Lung (tissue), 12 donors: ENCODE data around the gene ARHGAP1. TPM values are rescaled to one million over a fixed set of nuclear protein-coding genes. Genes with fewer than 3 reads are reported as not detected.

Experiments
- ATAC-seq: fragments of 200-7000 bp; cut with Tn5 transposase; one replicate; pipeline ENCODE4 v1.9.1; 2020; ENCODE audit warnings: moderate number of reproducible peaks; ENCODE audit not compliant: insufficient read depth, low FRiP score
- DNase-seq, 3 donors: peaks; one replicate each; pipeline ENCODE4 v3.0.0-alpha.2; 2013 to 2017
- H3K27ac ChIP-seq, 2 donors: one replicate each; pipeline ENCODE4 v1.5.1; 2013; ENCODE audit warnings: mild to moderate bottlenecking in 2 of 2, moderate library complexity in 2 of 2, control low read depth in 1 of 2, inconsistent platforms in 1 of 2, low read depth in 1 of 2, low read length in 1 of 2
- H3K27me3 ChIP-seq, 3 donors: one replicate each; pipeline ENCODE4 v1.5.1; 2013; ENCODE audit warnings: low read length in 2 of 3; ENCODE audit not compliant: control insufficient read depth in 3 of 3, insufficient read depth in 3 of 3
- H3K36me3 ChIP-seq, 4 donors: one replicate each; pipeline ENCODE4 v1.5.1; 2013; ENCODE audit warnings: low read length in 4 of 4, mild to moderate bottlenecking in 1 of 4, moderate library complexity in 1 of 4; ENCODE audit not compliant: control insufficient read depth in 4 of 4, insufficient read depth in 4 of 4
- H3K4me1 ChIP-seq, 5 donors: one replicate each; pipeline ENCODE4 v1.5.1; 2013; ENCODE audit warnings: low read length in 5 of 5, mild to moderate bottlenecking in 2 of 5, moderate library complexity in 1 of 5; ENCODE audit not compliant: control insufficient read depth in 5 of 5, insufficient read depth in 5 of 5
- H3K4me3 ChIP-seq: one replicate; pipeline ENCODE4 v1.5.1; 2013; ENCODE audit warnings: mild to moderate bottlenecking, control low read depth, moderate library complexity
- H3K9ac ChIP-seq, 2 donors: one replicate each; pipeline ENCODE4 v1.5.1; 2013; ENCODE audit warnings: low read length in 2 of 2, control low read depth in 1 of 2; ENCODE audit not compliant: insufficient read depth in 1 of 2
- H3K9me3 ChIP-seq, 4 donors: one replicate each; pipeline ENCODE4 v1.5.1; 2013; ENCODE audit warnings: low read length in 3 of 4, mild to moderate bottlenecking in 1 of 4, moderate library complexity in 1 of 4; ENCODE audit not compliant: control insufficient read depth in 4 of 4, insufficient read depth in 3 of 4
- WGBS, 2 donors: extraction: QIAGEN DNeasy Blood & Tissue Kit; methylation state at CpG; one replicate each; pipeline ENCODE4 v1.1.7; 2013; 5-methylcytosine and 5-hydroxymethylcytosine counted together
- polyA plus RNA-seq, 2 donors: library from polyadenylated mRNA; stranded (reverse); fragments of 200-250 nt; gene quantifications; one replicate each; pipeline ENCODE4 v1.2.1, GENCODE V29; 2013
- total RNA-seq, 2 donors: library from RNA; depleted of rRNA in 1 of 2; stranded (reverse); fragments of >200 nt in 1 of 2; gene quantifications; one replicate each; pipeline ENCODE4 v1.2.1, GENCODE V29; 2014 to 2021
- TF ChIP-seq, protein P1 (sequence below): IDR thresholded peaks from 2 replicates; pipeline ENCODE4 v1.5.1; 2012; ENCODE audit warnings: mild to moderate bottlenecking; ENCODE audit errors: control extremely low read depth, extremely low read depth
- donor health status: control.
- donor health status: control.
- donor health status: Bipolar disorder and iron deficiency.
- donor health status: healthy.
- donor health status: DM: yes; HTN: yes; CAD: no.

Gene ARHGAP1
- total and polyA plus RNA-seq, 4 donors, result 23.3 to 87.9 (median 36.6) TPM

DNA sequence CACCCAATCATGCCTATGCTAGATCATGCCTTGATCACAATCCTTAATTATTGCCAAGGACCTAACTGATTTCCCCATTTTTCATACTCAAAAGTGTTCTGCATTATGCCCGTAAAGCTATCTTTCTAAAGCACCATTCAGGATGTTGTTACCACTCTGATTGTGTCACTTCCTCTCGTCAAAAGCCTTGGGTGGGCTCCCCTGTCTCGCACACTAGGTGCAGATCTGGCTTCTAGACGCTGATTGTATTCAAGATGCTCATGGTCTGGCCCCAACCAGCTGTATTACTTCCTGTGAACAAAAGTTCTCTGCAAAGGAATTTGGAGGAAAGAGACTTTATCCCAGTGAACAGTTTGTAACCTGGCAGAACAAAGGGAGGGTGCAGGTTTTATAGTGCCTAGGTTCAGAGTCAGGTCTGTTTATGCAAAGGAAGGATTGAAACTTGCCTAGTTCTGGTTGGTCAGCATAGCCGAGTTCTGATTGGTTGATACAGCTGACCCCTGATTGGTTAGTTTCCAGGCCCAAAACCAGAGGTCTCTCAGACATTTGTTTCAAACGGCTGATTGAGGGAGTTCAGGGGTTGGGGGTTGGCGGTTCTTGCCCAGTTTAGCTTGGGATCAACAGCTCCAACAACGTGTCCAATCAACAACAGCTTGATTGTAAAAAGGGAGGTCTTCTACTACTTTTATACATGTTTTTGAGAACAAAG lies 57.6 kb downstream of the ARHGAP1 start:
- ATAC-seq, result no peak
- H3K36me3 ChIP-seq, result peaks cover 18 to 25% (median 20%) of the 10 kb centered on the region in 4 donors

DNA sequence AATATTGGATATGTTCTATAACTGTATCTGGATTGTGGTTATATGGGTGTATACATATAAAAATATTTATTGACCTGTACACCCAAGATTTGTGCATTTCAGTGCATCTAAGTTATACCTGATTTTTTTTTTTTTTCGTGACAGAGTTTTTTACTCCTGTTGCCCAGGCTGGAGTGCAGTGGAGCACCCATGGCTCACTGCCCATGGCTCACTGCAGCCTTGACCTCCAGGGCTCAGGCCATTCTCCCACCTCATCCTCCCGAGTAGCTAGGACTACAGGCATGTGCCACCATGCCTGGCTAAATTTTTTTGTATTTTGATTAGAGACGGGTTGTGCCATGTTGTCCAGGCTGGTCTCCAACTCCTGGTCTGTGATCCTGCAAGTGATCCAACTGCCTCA lies 58.8 kb downstream of the ARHGAP1 start:
- no peak overlapping the region for H3K27ac ChIP-seq
- no peak for ATAC-seq
- no peak for DNase-seq
- TF ChIP-seq, protein P1, sequence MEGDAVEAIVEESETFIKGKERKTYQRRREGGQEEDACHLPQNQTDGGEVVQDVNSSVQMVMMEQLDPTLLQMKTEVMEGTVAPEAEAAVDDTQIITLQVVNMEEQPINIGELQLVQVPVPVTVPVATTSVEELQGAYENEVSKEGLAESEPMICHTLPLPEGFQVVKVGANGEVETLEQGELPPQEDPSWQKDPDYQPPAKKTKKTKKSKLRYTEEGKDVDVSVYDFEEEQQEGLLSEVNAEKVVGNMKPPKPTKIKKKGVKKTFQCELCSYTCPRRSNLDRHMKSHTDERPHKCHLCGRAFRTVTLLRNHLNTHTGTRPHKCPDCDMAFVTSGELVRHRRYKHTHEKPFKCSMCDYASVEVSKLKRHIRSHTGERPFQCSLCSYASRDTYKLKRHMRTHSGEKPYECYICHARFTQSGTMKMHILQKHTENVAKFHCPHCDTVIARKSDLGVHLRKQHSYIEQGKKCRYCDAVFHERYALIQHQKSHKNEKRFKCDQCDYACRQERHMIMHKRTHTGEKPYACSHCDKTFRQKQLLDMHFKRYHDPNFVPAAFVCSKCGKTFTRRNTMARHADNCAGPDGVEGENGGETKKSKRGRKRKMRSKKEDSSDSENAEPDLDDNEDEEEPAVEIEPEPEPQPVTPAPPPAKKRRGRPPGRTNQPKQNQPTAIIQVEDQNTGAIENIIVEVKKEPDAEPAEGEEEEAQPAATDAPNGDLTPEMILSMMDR, result no peak
- no peaks in the 10 kb centered on the region for H3K27me3 ChIP-seq
- no peak overlapping the region for H3K9ac ChIP-seq
- no peak overlapping the region for H3K4me3 ChIP-seq
- H3K4me1 ChIP-seq, result peaks cover 0 to 1% (median 0%) of the 10 kb centered on the region in 5 donors
- WGBS, 2 donors, result 89% methylated on average over 3 of the region's 3 CpGs
- peaks cover 12 to 21% (median 17%) of the 10 kb centered on the region in 4 donors for H3K36me3 ChIP-seq
- H3K9me3 ChIP-seq, result no peaks in the 10 kb centered on the region

More for the DNA sequence above, 57.6 kb downstream of the ARHGAP1 start:
- no peaks in the 10 kb centered on the region for H3K27me3 ChIP-seq
- DNase-seq, result no peak
- no peak overlapping the region for H3K4me3 ChIP-seq
- H3K9ac ChIP-seq, result no peak overlapping the region
- TF ChIP-seq, protein P1, result no peak
- peaks cover 0 to 1% (median 0%) of the 10 kb centered on the region in 5 donors for H3K4me1 ChIP-seq
- no peaks in the 10 kb centered on the region for H3K9me3 ChIP-seq
- 69 to 91% methylated on average over 8 of the region's 8 CpGs for whole genome bisulfite sequencing, 2 donors
- no peak overlapping the region for H3K27ac ChIP-seq

DNA sequence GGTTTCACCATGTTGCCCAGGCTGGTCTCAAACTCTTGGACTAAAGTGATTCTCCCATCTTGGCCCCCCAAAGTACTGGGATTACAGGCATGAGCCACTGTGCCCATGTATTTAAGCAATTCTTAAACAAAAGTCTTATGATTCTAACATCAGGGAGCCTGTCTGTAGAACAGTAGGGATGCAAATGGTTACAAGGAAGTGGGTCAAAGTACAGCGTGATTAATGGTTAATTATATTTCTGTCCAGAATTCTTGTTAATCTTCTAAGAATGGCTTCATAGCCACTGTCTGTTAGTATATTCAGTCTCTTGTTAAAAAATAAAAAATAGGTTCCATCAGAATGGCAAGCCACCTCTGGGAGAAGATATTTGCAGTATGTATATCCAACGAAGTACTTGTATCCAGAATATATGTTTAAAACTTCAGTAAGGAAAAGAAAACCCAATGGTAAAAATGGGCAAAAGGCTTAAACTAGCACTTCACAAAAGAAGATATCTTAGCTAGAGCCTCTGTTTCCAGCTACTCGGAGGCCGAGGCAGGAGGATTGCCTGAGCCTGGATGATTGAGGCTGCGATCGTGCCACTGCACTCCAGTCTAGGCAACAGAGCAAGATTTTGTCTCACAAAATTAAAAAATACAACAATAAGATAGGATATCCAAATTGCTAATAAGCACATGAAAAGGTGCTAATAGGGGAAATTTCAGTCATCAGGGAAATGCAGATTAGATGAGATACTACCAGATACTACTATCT lies 60.2 kb downstream of the ARHGAP1 start:
- no peak overlapping the region for H3K9ac ChIP-seq
- ATAC-seq (no peak), DNase-seq (no peak)
- no peak overlapping the region for H3K4me3 ChIP-seq
- 96 to 99% methylated on average over 6 of the region's 6 CpGs for WGBS, 2 donors
- H3K36me3 ChIP-seq, result peaks cover 3 to 17% (median 6%) of the 10 kb centered on the region in 4 donors
- H3K9me3 ChIP-seq, result no peaks in the 10 kb centered on the region
- peaks cover 0 to 1% (median 0%) of the 10 kb centered on the region in 5 donors for H3K4me1 ChIP-seq
- H3K27me3 ChIP-seq, result no peaks in the 10 kb centered on the region
- TF ChIP-seq, protein P1, result no peak
- no peak overlapping the region for H3K27ac ChIP-seq
